HG02763 (cell line): Measurements from ENCODE around the gene GJC2.

Source experiments
- ATAC-seq: cut with Tn5 transposase; IDR thresholded peaks from one replicate; pipeline ENCODE4 v1.9.1; 2021; ENCODE audit warnings: mild to moderate bottlenecking, moderate library complexity; ENCODE audit not compliant: unreplicated experiment

The GJC2 gene

DNA sequence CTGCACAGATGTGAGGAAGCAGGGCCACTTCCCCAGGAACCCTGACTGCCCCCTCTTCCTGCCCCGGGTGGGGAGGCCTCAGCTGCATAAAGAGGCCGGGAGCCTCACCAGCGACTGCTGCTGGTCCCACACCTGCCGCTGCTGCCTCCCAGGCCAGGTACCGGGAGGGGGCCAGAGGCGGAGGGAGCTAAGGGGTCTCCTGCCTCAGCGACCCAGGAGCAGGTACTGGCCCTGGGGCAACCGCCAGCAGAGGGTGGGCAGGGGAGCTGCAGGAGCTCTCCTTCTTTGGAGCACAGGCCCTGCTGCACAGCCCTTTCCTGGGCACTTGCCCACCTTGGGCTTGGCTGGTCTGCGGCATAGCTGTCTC lies 6.8 kb downstream of the GJC2 start:
- ATAC-seq = no peak

- no peak for ATAC-seq
Observed at GRCh38 chr1:228156941-228157728, 7.4 kb downstream of the GJC2 start.

- ATAC-seq = no peak
Observed at GRCh38 chr1:228157729-228158126, 8.0 kb downstream of the GJC2 start.

DNA sequence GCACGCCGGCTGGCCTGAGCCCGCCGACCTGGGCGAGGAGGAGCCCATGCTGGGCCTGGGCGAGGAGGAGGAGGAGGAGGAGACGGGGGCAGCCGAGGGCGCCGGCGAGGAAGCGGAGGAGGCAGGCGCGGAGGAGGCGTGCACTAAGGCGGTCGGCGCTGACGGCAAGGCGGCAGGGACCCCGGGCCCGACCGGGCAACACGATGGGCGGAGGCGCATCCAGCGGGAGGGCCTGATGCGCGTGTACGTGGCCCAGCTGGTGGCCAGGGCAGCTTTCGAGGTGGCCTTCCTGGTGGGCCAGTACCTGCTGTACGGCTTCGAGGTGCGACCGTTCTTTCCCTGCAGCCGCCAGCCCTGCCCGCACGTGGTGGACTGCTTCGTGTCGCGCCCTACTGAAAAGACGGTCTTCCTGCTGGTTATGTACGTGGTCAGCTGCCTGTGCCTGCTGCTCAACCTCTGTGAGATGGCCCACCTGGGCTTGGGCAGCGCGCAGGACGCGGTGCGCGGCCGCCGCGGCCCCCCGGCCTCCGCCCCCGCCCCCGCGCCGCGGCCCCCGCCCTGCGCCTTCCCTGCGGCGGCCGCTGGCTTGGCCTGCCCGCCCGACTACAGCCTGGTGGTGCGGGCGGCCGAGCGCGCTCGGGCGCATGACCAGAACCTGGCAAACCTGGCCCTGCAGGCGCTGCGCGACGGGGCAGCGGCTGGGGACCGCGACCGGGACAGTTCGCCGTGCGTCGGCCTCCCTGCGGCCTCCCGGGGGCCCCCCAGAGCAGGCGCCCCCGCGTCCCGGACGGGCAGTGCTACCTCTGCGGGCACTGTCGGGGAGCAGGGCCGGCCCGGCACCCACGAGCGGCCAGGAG lies 8.6 kb downstream of the GJC2 start:
- ATAC-seq = no peak

DNA sequence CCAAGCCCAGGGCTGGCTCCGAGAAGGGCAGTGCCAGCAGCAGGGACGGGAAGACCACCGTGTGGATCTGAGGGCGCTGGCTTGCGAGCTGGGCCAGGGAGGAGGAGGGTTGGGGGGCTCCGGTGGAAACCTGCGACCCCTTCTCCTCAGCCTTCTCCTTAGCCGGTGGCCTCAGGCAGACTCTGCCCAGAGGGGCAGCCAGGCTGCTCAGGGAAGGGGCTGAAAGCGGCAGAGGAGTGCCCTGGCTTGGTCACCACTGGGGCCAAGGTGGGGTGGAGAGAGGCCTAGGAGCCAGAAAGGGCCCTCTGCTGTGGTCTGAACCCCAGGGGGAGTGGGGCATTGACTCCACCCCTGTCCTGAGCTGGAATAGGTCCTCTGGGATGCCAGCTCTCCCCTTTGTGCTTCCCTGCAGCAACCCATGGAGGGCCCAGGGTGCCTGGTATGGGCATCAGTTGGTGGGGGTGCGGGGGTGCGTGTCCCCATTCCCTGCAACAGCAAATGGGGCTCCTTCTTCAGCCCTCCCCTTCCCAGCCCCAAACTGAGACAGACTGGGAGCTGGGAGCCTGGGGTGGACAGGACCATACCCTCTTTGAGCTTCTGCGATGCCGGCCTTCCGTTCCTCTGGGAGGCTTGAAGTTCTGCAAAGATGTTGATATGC lies 9.4 kb downstream of the GJC2 start:
- no peak for ATAC-seq

GRCh38 chr1:228160201-228160761 lies 10.6 kb downstream of the GJC2 start:
- no peak for ATAC-seq

DNA sequence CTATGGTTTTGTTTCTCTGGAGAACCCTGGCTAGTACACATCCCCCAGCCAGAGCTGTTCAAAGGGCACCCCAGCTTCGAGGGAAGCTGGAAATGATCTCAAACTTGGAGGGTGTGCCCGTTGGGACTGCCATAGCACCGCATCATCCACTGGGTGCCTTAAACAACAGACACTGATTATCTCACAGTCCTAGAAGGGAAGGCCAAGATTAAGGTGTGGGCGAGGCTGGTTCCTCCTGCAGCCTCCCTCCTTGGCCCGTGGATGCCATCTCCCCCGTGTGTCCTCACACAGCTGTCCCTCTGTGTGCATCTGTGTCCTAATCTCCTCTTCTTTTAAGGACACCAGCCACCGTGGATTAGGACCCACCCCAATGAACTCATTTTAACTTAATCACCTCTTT lies 11.6 kb downstream of the GJC2 start:
- no peak for ATAC-seq

DNA sequence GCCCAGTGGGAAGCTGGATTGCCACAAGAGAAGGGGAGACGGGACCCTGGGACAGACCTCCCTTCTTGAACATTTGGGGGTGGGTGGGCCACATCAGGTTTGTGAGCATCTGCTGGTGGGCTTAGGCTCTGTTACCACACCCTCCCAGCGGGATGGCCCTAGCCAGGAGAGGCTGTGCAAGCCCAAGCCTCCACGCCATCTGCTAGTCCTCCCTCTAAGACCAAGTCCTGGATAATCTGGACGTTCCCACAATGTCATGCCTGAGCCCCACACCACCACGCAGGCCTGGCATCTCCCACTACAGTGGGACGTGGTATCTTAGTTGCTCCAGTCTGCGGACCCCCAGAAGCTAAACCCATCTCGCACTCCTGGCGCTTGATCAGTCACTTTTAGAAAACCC lies 12.1 kb downstream of the GJC2 start:
- no peak for ATAC-seq

GRCh38 chr1:228162286-228163006 lies 12.7 kb downstream of the GJC2 start:
- ATAC-seq = no peak

DNA sequence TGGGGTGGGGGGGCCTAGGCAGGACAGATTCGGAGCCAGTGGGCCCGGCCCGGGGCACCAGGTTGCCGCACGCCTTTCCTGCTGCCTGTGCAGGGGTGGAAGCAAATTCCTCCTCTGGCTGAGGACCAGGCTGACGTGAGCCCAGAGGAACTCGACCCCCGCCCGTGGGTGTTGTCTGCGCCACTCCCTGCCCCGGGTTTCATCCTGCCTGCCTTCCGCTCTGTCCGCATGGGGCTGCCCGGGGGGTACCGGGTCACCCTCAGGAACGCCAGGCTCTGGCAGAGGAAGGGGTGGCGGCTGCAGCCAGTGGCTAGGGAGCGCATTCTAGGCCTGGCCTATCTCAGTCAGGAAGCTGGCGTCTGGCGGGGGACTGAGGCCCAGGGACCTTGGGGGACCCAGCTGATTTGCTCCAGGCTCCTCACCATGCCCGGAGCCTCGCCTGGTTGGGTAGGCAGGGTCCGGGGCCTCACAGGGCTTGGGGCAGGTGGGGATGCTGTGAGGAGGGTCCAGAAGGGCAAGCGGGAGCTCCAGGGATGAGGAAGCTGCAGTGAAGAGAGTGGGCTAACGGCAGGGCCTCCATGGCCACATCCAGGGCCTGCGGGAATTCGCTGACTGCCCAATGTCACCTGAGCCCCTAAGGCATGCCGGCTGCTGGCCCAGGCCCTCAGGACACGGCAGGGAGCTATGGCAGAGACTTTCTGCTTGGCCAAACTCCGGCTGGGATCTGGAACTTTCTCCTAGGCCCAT lies 13.4 kb downstream of the GJC2 start:
- no peak for ATAC-seq

GRCh38 chr1:228163776-228164519 lies 14.2 kb downstream of the GJC2 start:
- no peak for ATAC-seq

- ATAC-seq = no peak
Observed at GRCh38 chr1:228164561-228165371, 15.0 kb downstream of the GJC2 start.

- ATAC-seq = peak; percentile 82
Observed at GRCh38 chr1:228165372-228166169, 15.8 kb downstream of the GJC2 start, which contains the start of gene IBA57. Gene IBA57 (plus strand): TSS chr1:228165804. CDS start chr1:228165817, 13 bp downstream.

DNA sequence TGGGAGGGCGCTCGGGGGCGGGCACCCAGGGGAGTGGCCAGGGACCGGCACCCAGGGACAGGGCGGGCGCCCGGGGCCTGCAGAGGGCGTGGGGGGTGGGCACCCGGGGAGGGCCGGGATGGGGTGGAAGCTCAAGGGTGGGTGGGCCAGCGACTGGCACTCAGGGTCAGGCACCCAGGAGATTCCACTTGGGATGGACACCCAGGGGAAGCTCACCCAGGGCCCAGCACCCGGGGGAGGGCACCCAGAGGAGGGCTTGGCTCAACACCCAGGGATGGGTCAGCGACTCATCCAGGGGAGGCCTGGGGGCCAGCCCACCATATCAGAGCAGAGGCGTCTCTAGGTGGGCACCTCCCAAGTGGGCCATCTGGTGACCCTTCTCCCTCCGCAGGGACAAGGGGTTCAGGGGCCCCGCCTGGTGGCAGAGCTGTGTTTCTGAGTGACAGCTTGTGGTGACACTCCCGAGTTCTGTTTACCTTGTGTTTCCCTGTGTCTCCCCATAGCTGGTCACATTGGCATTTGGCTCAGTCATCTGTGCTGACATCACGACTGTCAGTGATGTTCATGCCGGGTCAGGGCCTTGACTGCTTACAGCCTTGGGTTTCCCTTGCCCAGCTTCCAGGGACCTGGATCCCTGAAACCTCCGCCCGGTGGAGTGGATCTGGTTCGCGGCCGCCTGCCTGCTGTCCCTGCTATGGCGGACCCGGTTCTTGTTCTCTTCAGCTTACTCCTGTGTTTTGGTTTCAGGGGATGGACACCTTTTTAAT lies 16.6 kb downstream of the GJC2 start:
- peak; percentile 7 for ATAC-seq

GRCh38 chr1:228168563-228169270 lies 19.0 kb downstream of the GJC2 start:
- ATAC-seq = no peak

GRCh38 chr1:228169345-228169744 lies 19.6 kb downstream of the GJC2 start:
- ATAC-seq = no peak
